Measurements from ENCODE around the gene FOSL1. TPM values are rescaled to one million over a fixed set of nuclear protein-coding genes. Genes with fewer than 3 reads are reported as not detected.
A peak's percentile ranks its signal among the peaks of the same experiment; 100 is the strongest.

FOSL1 gene
- total and polyA plus RNA-seq, 2 of the 13 experiments (the other 11 are each of a cell fraction or from before 2014, with no cell fraction given), result 4.0 to 4.1 TPM

DNA sequence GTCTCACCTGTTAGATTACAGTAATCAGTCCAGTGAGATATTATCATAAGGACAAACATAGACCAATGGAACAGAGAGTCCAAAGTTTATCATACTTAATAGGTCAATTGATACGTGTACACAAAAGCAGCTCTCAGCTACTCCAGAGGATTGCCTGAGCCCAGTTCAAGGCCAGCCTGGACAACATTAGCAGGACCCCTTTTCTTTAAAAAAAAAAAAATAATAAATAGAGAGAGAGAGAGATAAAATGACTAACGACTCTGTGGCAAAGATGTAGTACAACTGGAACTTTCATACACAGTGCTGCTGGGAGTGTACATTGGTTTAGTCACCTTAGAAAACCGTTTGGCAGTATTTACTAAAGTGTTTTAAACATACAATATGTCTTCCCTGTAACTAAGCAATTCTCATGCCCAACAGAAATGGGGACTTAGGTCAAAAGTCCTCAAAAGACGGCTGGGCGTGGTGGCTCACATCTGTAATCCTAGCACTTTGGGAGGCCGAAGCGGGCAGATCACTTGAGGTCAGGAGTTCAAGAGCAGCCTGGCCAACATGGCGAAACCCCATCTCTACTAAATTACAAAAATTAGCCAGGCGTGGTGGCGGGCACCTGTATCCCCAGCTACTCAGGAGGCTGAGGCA, 55.8 kb downstream of the FOSL1 start:
- in situ Hi-C loops (cut with HindIII; ENCODE audit: extremely low pct_ligation_motif_present, low pct_unique_long_range_greater_than_20kb) (no loop called here), intact Hi-C loops (cut with micrococcal nuclease; ENCODE audit: unreplicated experiment) (no loop called here)
- POLR2A ChIA-PET, result interaction anchor here (0.7 to 1.9 kb wide), 5 partner anchors 15 to 181 kb away, joined by 3 to 4 read pairs (median 4); partner anchors contain the start of genes CCDC85B, MUS81 and RELA
- H3K9ac ChIP-seq (ENCODE audit: insufficient read depth, low read depth, low read length), result 0 out of 2 replicates have a peak overlapping the region, but pooled peaks have one; percentile 7
- FAIRE-seq (no peak), ATAC-seq (peak; percentile 68), DNase-seq (ENCODE audit: low spot score) (peak; percentile 80)
- H4K20me1 ChIP-seq (ENCODE audit: insufficient read depth, low read length), result no peaks in the 10 kb centered on the region
- peak overlapping the region; percentile 67 for H3K27ac ChIP-seq (ENCODE audit: extremely low read length, insufficient read depth, low read length)
- H3K4me3 ChIP-seq (replicated peaks in 1 of 3; ENCODE audit: insufficient read depth in 1 of 3, low read depth in 2 of 3, low read length in 3 of 3), result peak overlapping the region in 1 of 3 experiments; percentile 41; a peak in 2 of 6 replicates
- H3K4me2 ChIP-seq (ENCODE audit: low read depth, low read length), result peak overlapping the region; percentile 52
- no TSS peak for BruUV-seq (replicated peaks)
- no peaks in the 10 kb centered on the region for H3K27me3 ChIP-seq (ENCODE audit: control insufficient read depth in 1 of 2, insufficient read depth in 2 of 2, low read length in 2 of 2)
- no peaks in the 10 kb centered on the region for H3K36me3 ChIP-seq (replicated peaks in 1 of 2; ENCODE audit: control insufficient read depth in 1 of 2, insufficient read depth in 2 of 2, low read length in 2 of 2)
- CTCF ChIA-PET (ENCODE audit: low intra/inter-chr PET ratio, low total read pairs), result no interaction called here
- WGBS (ENCODE audit: low lambda C conversion rate), result 8% methylated on average over 10 of the region's 10 CpGs
- no peaks in the 10 kb centered on the region for H3K79me2 ChIP-seq (ENCODE audit: insufficient read depth, low read length)
- no peaks in the 10 kb centered on the region for H3K9me3 ChIP-seq (ENCODE audit: low read length)
- H3K4me1 ChIP-seq (ENCODE audit: insufficient read depth, low read length), result peaks cover 44% of the 10 kb centered on the region
- no peak overlapping the region for H2AFZ ChIP-seq (ENCODE audit: low read length)
- TF ChIP-seq, protein P1, sequence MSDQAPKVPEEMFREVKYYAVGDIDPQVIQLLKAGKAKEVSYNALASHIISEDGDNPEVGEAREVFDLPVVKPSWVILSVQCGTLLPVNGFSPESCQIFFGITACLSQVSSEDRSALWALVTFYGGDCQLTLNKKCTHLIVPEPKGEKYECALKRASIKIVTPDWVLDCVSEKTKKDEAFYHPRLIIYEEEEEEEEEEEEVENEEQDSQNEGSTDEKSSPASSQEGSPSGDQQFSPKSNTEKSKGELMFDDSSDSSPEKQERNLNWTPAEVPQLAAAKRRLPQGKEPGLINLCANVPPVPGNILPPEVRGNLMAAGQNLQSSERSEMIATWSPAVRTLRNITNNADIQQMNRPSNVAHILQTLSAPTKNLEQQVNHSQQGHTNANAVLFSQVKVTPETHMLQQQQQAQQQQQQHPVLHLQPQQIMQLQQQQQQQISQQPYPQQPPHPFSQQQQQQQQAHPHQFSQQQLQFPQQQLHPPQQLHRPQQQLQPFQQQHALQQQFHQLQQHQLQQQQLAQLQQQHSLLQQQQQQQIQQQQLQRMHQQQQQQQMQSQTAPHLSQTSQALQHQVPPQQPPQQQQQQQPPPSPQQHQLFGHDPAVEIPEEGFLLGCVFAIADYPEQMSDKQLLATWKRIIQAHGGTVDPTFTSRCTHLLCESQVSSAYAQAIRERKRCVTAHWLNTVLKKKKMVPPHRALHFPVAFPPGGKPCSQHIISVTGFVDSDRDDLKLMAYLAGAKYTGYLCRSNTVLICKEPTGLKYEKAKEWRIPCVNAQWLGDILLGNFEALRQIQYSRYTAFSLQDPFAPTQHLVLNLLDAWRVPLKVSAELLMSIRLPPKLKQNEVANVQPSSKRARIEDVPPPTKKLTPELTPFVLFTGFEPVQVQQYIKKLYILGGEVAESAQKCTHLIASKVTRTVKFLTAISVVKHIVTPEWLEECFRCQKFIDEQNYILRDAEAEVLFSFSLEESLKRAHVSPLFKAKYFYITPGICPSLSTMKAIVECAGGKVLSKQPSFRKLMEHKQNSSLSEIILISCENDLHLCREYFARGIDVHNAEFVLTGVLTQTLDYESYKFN (CRISPR knock-in tag; conservative IDR thresholded peaks at IDR 0.05), result peak; percentile 73
- peak; percentile 68; the same call in 1 of the 2 replicates for TF ChIP-seq ZMYM3 (CRISPR knock-in tag; IDR thresholded peaks at IDR 0.05)
- peak; percentile 68 for TF ChIP-seq HNF4A (CRISPR knock-in tag; IDR thresholded peaks at IDR 0.05)
- TF ChIP-seq FOXA3 (CRISPR knock-in tag; IDR thresholded peaks at IDR 0.05), result peak; percentile 41
- TF ChIP-seq SOX6 (IDR thresholded peaks at IDR 0.05), result no peak
- TF ChIP-seq SOX6 (CRISPR knock-in tag; IDR thresholded peaks at IDR 0.05), result peak; percentile 34
- TF ChIP-seq SIX1 (CRISPR knock-in tag; IDR thresholded peaks at IDR 0.05; ENCODE audit: borderline replicate concordance), result 0 out of 2 replicates have a peak, but pooled peaks have one; percentile 9
- TF ChIP-seq ZNF460 (CRISPR knock-in tag; IDR thresholded peaks at IDR 0.05; ENCODE audit: borderline replicate concordance), result peak; percentile 64; the same call in 1 of the 2 replicates
- TF ChIP-seq RORA (CRISPR knock-in tag; IDR thresholded peaks at IDR 0.05), result no peak
- TF ChIP-seq, protein P2, sequence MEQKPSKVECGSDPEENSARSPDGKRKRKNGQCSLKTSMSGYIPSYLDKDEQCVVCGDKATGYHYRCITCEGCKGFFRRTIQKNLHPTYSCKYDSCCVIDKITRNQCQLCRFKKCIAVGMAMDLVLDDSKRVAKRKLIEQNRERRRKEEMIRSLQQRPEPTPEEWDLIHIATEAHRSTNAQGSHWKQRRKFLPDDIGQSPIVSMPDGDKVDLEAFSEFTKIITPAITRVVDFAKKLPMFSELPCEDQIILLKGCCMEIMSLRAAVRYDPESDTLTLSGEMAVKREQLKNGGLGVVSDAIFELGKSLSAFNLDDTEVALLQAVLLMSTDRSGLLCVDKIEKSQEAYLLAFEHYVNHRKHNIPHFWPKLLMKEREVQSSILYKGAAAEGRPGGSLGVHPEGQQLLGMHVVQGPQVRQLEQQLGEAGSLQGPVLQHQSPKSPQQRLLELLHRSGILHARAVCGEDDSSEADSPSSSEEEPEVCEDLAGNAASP (CRISPR knock-in tag; IDR thresholded peaks at IDR 0.05; ENCODE audit: borderline replicate concordance), result no peak; the same call in 1 of the 2 replicates
- peak; percentile 61 for TF ChIP-seq SALL1 (CRISPR knock-in tag; IDR thresholded peaks at IDR 0.05)
- TF ChIP-seq NCOR1 (IDR thresholded peaks at IDR 0.05; ENCODE audit: borderline replicate concordance, low read length), result peak; percentile 83
- peak; percentile 39; the same call in 1 of the 2 replicates for TF ChIP-seq FOXJ3 (CRISPR knock-in tag; IDR thresholded peaks at IDR 0.05; ENCODE audit: borderline replicate concordance)
- peak; percentile 38; the same call in 1 of the 2 replicates for TF ChIP-seq ZNF564 (CRISPR knock-in tag; IDR thresholded peaks at IDR 0.05)
- peak; percentile 54; the same call in 1 of the 2 replicates for TF ChIP-seq NR2F6 (IDR thresholded peaks at IDR 0.05)
- peak; percentile 31; the same call in 1 of the 2 replicates for TF ChIP-seq NR2F6 (CRISPR knock-in tag; IDR thresholded peaks at IDR 0.05)
- TF ChIP-seq PHF21A (CRISPR knock-in tag; IDR thresholded peaks at IDR 0.05), result peak; percentile 42; the same call in 1 of the 2 replicates
- TF ChIP-seq RXRB (CRISPR knock-in tag; IDR thresholded peaks at IDR 0.05; ENCODE audit: borderline replicate concordance), result peak; percentile 64
- peak; percentile 74 for TF ChIP-seq MIXL1 (CRISPR knock-in tag; IDR thresholded peaks at IDR 0.05)
- no peak for TF ChIP-seq HMG20A (CRISPR knock-in tag; IDR thresholded peaks at IDR 0.05; ENCODE audit: borderline replicate concordance)
- 0 out of 2 replicates have a peak, but pooled peaks have one; percentile 47 for TF ChIP-seq PPARG (CRISPR knock-in tag; conservative IDR thresholded peaks at IDR 0.05)
